GM19023 (cell line): ENCODE results near the gene NTN1.

Experiments
- ATAC-seq: cut with Tn5 transposase; IDR thresholded peaks from one replicate; pipeline ENCODE4 v1.9.1; 2021; ENCODE audit warnings: mild to moderate bottlenecking, moderate library complexity; ENCODE audit not compliant: unreplicated experiment

The NTN1 gene

DNA sequence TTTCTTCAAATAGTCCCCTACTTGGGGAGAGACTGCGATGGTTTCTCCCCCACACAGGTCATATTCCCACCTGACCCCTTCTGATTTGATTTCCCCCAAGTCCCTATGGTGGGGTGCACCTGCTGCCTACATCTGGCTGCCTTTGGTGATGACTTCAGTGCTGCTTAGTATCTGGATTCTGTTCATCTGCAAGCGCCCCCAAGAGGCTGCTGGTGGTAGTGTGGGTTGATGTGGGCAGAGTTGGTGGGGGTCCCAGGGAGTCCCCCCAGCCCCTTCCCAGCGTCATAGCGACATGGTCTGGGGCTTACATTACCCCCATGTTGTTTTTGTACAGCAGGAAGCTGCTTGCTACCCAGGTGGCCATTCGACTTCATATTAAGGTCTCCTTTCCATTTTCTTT lies 99.2 kb downstream of the NTN1 start:
- no peak for ATAC-seq

DNA sequence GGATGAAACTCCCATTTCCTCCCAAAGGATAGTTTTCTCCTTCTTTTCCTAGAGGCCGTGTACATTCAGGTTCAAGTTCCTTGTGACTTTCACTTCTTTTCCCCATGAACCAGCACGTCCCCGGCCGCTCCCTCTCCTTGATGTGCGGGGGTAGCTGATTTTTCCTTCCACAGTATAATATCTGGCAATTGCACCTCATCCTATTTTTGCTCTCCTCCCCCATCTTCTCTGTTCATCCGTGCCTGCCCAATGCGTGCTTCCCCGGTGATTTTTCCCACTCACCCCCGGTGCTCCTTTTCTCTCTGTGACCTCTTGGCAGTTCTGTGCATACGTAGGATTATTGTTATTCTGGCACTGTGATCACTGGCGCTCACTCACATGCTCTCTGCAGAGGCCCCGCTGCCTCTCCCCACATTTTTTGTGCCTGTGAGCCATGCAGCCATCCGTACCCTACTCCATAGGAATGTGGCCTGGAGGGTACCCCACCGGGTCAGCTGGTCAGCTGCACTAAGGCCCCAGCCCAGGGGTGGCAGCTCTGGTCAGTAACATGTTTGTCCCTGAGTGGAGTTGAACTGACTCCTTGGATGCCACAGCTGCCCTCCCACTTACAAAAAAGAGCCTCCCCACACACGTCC lies 100.0 kb downstream of the NTN1 start:
- no peak for ATAC-seq

DNA sequence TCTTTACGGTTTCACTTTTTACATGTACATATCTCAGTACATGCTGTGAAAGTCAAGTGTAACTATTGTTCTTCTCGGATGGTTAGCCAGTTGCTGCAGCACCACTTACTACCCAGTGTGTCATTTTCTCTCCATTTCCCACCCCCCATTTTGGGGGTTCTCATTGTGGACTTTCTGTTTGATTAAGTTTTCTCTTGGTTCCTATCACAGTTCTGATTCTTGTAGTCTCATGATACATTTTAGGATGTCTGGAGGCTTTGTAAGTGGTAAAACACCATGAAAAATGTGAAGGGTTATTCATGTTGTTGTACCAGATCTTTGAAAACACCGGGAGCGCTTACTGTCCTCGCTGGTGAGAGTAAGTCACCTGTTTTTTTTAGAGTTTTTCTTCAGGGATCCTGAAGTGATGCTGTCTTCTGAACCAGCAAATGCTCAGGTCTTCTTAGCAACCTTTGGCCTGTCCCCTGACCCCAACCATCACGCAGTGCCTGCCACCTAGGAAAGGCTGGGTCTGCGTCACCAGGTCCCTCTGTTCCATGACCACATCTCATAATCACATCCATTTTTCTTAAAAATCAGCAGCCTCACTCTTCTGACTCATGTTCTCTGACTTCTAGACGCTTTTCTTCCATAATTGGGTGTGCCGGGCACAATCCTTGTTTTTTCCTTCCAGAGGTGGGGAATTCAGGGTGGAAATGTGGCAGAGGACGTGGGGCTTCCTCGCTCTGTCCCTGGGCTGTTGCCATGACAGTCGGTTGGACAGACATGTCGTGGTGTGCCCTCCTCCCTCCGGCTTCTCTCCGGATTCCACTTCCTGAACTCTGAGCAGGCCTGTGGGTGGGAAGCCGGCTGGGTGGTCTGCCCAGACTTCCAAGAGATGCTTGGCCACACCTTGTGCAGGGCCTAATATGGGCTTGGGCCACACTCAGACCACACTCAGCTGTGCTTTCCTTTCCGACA lies 102.6 kb downstream of the NTN1 start:
- ATAC-seq, result no peak

DNA sequence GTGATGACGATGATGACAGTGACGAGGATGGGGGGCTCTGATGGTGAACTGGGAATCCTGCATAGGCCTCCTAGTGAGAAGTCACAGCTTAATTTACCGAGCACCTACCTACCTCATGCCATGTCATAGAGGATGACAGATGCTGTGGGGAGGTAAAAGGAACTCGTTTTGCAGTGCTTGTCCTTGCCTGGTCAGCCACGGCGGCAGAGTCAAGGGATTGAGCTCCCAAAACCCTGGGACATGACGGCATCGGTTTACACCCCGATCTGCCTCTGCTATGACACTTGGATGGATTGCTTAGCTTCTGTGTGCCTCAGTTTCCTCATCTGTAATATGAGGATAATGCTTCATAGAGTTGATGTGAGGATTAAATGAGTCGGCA lies 103.2 kb downstream of the NTN1 start:
- no peak for ATAC-seq

DNA sequence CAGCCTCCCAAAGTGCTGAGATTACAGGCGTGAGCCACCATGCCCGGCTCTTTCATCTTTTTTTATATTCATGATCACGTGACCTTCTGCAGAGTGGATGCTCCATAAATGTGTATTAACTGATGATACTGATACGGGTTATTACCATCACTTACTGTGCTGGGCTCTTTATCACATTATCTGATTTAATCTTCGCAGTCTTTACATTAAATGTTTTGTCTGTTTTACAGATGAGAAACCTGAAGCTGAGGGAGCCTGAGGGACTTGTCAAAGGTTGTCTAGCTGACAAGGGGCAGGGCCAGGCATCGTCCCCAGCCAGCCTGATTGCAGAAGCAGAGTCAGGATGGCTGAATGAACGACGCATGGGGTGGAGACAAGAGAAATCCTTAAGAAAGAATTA lies 104.4 kb downstream of the NTN1 start:
- no peak for ATAC-seq

DNA sequence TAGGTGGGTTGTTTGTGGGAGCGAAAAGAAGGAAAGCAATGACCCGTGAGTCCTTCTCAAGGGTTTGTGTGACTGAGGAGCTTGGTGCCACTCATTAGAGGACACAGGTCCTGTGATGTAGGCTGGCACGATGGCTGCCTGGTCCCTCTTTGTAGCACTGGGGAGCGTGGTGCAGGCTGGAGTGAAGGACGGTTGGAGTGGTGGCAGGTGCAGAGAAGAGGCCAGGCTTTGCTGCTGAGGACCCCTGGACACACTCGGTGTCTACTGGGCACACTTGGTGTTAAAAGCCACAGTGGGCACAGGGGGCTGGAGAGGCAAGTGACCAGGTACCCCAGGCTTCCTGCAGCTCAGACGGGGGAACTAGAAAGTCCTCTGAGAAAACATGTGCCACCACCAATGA lies 106.0 kb downstream of the NTN1 start:
- ATAC-seq, result no peak

DNA sequence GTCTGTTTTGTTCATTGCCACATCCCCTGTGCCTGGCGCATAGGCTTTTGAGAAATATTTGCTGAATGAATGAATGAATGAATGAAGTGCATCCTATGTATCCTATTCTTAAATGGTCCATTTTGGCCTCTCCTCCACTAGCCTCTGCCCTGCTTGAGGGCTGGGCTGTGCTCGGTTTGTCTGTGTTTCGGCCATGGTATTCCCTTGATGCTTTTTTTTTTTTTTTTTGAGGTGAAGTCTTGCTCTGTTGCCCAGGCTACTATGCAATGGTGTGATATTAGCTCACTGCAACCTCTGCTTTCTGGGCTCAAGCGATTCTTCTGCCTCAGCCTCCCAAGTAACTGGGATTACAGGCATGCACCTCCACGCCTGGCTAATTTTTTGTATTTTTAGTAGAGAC lies 110.1 kb downstream of the NTN1 start:
- no peak for ATAC-seq

DNA sequence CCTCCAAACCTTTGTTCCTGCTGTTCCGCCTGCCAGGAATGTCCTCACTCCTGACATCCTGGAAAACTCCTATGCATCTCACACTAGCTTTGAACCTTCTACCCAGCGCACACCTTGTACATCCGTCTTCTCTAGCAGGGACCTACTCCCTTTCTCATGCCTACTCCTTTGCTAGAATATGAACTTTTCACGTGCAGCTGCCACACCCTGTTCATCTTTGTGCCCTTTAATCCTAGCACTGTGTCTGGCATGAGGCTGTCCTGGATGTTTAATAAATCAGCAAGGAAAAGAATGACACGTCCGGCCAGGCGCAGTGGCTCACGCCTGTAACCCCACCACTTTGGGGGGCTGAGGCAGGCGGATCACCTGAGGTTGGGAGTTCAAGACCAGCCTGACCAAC lies 111.0 kb downstream of the NTN1 start:
- ATAC-seq, result no peak

DNA sequence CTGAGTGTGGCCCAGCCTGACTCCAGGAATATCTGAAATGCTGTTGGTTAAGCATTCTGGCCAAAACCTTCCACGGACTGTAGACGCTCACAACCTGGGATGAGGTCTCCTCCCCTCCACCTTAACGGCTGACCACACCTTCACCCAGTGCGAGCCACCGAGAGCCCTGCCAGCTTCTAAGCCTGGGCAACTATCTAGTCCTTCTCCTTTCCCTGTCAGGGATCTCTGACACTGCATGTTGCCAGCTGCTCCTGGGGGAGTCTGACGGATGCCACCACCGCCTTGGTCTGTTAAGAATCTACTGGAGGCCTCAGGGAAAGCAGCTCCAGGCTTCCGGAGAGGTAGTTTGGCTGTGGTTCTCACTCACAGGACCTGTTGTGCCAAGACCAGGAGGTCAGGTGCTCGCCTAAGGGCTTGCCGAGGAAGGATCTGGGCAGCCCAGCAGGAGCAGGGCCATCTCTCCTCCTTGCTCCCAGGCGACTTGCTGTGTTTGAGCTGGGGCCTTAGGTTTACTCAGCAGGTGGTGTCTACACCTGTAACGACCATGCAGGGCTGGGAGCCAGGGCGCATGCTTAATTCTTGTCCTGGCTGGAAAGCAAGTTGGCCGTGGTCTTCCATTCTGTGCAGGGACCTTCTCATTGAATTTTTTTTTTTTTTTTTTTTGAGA lies 111.8 kb downstream of the NTN1 start:
- ATAC-seq, result no peak

DNA sequence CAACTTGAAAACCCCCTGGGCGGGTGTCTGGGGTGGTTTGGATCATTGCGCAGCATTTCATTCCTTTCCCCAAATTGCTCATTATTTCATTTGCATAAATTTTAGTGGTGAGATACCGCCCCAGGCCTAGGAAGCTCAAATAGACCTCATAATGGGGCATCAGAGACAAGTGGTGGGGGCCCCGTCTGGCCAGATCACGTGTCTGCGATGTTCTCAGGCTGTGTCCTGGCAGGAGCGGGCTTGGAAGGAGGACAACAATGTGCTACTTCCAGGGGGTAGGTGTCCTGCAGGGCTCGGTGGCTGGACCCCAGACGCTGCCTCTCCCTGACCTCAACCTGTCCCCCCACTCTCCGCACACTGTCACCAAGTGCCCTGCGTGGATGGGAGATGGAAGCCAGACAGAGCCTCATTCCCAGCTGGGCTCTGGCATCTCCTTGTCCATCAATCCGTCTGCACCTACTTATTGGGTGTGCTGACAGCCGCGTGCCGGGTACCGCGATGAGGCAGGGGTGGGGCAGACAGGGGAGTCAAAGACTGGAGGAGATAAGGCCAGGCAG lies 116.9 kb downstream of the NTN1 start:
- ATAC-seq, result no peak

DNA sequence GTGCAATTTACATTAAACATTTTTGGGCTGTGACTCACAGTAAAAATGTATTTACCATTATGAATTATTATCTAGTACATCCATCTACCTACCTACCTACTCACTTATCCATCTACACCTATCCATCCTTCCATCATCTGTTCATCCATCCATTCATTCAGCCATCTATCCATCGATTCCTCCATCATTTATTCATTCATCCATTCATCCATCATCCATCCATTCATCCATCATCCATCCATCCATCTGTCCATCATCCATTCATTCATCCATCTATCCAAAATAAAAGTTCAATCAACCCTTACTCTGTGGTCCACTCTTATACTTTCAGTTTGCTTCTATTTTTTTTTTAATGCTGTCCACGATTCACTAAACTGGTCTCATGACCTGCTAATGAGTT lies 118.4 kb downstream of the NTN1 start:
- ATAC-seq, result no peak

DNA sequence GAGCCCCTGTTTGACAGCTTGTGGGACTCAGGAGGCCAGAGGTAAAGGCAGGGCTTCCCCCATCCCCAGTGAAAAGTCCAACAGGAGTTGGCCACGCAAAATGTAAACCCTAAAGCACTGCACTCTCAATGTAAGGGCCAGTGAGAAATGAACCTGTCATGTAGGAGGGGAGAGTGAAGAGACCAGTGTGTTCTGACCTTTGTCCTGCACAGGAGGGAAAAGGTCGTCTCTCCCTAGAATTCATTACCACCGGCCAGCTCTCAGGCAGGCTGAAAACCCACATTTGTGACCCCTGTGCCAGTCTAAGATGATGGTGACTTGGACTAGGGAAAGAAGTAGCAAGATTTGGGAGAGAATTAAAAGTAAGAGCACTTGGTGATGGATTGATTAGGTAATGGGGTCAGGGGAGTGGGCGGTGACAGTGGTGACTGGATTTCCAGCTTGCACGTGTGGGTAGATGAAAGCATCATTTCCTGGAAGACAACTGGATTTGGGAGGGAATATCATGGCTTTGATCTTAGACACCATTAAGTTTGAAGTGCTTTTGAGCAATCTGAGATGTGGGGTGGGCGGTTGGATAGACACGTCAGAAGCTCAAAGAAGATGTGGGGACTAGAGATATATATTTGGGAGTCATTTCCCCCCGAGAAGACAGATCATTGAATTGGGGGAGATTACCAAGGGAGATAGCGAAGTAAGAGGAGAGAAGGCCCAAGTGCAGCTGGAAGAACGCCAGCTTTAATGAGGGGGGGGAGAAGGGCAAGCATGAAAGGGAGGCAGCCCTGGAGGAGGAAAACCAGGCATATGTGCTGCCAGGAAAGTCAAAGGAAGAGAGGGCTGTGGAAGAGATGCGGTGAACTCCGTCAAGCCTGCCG lies 119.5 kb downstream of the NTN1 start:
- ATAC-seq, result no peak

DNA sequence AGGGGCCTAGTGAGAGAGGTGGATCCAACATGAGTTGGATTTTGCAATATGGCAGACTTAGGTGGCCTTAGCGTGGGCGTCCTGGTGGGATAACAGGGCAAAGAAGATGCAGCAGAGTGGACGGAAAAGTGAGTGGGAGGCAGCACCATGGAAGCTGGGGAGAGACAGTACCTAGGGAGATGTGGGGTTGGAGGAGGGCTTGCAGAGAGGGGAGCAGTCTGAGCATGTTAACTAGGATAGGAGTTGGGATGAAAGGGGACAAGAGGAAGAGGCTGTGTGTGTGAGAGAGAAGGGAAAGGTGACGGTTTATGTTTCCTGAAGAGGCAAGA lies 120.1 kb downstream of the NTN1 start:
- ATAC-seq, result no peak

DNA sequence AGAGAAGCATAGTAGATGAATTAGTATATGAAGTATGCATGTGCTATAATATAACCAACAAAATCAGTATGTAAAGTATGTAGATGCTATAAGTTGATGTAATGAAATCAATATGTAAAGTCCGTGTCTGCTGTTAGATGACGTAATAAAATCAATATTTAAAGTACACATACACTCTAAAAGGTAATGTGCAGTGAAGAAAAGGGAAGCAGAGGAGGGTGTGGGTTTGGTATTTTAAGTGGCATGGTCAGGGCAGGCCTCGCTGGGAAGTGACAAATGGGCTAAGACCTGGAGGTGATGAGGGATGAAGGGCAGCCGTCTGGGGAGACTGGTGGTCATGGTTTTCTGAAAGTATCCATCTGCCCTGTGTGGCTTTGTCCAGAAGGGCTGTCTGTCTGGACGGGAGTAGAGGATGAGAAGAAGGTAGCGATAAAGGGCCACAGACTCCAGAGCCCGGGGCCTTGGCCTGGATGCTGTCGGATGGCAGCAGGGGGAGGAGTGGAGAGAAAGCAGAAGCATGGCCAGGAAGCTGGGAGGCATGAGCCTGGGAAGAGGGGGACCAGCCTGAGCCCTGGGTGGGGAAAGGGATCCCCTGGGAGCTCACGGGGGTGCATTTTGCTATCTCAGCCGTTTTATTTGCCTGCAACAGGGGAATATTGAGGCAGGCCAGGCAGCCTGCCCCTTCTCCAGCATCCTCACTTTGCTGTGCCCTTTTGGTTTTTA lies 121.6 kb downstream of the NTN1 start:
- no peak for ATAC-seq

DNA sequence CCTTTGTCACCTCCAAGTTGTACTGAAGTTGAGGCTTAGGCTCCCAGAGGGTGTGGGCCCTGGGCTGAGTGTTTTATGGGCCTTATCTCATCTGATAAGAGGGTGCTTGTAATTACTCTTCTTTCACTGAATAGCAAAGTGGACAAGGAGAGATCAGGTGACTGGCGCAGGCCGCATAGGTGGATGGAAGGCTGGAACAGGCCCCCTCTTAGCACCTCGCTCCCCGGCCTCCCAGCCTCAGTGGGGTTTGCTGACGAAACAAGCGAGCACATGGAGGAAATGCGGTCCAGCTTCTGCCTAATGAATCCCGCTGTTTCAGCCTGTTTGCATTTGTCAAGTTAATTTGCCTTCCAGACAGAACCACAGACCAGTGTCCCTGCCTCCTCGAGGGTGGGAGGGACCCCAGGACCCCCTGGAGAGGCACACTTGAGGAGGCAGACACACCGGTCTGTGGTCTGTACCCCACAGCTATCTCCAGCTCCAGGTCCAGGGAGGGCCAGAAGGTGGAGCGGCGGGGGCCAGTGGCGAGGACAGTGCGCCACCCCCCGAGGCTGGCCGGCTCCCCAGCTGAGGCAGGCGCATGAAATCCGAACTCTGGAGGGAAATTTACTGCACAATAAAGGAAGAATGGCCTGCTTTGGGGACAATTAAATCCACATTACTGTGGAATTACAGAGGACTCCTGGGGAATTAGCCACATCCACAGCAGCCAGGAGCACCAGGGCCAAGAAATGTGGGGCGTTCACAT lies 123.4 kb downstream of the NTN1 start:
- ATAC-seq, result no peak

DNA sequence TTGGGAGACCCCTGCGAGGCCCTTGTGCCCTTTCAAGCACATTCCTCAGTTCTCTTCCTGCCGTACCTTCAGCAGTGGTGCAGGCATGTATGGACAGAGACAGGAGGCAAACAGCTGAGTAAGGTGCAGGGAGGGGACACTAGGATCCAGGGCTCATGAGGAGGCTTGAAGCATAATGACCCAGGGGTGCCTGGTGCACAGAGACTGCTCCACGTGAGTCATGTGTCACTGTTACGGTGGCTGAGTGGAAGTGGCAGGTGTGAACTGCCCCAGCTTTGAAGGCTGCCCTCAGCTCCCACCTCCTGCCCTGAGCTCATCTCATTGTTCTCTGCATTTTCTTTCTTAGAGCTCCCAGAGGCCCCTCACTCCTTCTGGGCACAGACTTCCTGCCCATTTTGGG lies 124.8 kb downstream of the NTN1 start:
- ATAC-seq, result no peak

DNA sequence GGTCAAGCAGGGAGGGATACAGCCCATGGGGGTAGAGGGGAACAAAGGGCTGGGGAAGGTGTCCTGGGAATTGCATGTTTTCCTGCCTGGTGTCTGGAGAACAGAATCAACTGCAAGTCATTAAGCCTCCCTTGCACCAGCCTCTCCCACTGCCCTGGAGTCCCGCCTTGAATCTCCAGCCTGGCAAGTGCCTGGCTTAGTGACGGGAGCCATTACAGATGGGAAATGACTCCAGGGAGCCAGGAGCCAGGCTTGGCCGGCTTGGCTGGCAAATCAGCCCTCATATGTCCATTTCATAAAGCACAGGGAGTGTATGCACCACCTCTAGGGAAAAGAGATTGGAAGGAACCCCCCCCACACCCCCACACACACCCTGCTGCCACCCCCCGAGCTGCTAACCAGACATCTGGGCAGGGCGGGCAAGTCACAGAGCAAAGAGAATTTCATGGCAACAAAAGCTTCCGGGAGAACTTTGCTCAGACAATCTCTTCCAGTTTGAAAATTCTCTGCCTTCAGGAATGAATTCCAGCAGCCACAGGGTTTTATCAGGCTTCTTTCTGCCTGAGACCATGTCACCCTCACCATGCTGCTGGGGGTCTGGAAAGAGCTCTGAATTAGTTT lies 127.7 kb downstream of the NTN1 start:
- no peak for ATAC-seq

DNA sequence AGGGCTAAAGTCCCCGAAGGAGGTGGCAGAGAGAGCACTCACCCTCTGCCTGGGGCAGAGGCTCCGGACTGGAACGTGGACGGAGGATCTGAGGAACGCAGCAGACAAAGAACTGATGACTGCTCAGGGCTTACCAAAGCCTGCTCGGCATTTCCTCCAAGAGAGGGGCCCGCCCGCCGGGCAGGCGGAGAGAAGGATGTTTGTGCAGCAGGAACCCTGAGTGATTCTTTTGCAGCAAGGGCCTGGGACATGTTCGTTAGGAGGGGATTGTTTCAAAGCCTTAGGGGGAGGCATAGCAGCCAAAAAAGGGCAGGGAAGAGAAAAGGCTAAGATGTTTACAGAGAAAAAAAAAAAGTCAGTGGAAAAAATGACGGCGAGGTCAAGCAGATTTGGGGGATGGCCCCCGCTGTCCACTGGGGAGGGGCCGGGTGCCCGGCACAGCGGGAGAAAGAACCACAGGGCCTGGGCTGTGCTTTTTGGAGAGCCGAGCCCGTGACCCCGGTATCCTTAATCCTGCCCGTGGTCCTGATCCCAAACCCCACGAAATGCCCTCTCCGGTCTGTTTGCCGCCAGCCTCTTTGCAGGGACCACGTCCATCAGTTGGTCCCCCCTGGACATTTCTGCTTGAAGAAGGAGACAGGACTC lies 129.3 kb downstream of the NTN1 start:
- ATAC-seq, result no peak

DNA sequence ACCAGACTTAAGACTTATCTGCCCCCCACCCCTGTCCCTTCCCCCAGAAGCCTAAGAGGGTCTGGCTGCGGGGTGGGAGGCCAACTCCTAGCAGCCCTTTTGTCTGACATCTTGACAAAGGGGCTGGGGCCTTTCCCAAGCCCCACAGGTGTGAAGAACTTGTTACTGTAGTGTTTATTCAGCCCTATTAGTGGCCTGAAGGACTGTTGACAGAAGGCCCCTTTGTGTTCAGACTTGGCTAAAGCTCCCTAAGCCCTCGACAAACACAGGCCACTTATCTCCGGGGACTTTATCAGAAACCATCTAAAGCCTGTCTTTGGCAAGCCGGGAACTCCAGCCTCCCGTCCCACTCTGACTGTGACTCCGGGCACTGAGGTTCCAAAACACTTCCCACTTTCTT lies 129.8 kb downstream of the NTN1 start:
- ATAC-seq, result no peak
